ENCODE results near the gene SYNPO2L.
"Not testable (repeated sequence)": the region's sequence is repeated elsewhere in the genome, so short reads cannot be mapped to it uniquely, and the experiment has no call there.

Gene SYNPO2L, protein sequence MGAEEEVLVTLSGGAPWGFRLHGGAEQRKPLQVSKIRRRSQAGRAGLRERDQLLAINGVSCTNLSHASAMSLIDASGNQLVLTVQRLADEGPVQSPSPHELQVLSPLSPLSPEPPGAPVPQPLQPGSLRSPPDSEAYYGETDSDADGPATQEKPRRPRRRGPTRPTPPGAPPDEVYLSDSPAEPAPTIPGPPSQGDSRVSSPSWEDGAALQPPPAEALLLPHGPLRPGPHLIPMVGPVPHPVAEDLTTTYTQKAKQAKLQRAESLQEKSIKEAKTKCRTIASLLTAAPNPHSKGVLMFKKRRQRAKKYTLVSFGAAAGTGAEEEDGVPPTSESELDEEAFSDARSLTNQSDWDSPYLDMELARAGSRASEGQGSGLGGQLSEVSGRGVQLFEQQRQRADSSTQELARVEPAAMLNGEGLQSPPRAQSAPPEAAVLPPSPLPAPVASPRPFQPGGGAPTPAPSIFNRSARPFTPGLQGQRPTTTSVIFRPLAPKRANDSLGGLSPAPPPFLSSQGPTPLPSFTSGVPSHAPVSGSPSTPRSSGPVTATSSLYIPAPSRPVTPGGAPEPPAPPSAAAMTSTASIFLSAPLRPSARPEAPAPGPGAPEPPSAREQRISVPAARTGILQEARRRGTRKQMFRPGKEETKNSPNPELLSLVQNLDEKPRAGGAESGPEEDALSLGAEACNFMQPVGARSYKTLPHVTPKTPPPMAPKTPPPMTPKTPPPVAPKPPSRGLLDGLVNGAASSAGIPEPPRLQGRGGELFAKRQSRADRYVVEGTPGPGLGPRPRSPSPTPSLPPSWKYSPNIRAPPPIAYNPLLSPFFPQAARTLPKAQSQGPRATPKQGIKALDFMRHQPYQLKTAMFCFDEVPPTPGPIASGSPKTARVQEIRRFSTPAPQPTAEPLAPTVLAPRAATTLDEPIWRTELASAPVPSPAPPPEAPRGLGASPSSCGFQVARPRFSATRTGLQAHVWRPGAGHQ

DNA sequence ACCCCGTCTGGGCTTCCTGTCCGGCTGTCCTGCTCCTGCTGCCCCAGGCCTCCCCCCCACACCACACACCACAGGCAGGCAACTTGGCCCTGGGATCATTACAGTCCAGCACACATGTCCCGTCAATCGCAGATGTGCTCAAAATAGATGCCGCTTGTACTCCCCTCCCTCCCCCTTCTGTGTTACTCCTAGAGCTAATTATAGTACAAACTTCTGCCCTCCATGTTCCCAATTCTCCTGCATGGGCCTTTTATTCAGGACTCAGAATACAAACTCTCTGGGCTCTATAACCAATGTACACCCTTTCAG is at the start of gene SYNPO2L:
SYNPO2L (minus strand) TSS at position 40 of the 309 bp plus-strand sequence. CDS start 107 bp downstream, outside the sequence.
- DNase-seq, result no peak

DNA sequence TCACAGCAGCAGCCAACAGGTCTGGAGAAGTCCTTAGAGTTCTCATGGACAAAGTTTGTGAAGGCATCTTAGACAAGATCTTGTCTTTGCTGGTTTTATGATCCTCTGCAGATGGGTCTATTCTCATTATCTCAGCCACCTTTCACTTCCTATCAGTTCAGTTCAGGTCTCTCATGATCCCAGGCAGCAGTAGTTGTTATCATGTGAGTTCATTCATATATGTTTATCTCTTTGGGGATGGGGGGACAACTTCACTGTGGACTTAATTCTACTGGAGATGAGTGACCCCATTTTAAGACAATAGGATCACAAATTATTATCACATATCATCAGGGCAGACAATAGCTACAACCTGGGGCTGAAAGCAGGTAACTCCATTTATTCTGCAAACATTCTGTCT is 48.1 kb upstream of the SYNPO2L start:
- not testable (repeated sequence) for DNase-seq

- not testable (repeated sequence) for DNase-seq
Observed at GRCh38 chr10:73698819-73699218, 43.0 kb upstream of the SYNPO2L start.

DNA sequence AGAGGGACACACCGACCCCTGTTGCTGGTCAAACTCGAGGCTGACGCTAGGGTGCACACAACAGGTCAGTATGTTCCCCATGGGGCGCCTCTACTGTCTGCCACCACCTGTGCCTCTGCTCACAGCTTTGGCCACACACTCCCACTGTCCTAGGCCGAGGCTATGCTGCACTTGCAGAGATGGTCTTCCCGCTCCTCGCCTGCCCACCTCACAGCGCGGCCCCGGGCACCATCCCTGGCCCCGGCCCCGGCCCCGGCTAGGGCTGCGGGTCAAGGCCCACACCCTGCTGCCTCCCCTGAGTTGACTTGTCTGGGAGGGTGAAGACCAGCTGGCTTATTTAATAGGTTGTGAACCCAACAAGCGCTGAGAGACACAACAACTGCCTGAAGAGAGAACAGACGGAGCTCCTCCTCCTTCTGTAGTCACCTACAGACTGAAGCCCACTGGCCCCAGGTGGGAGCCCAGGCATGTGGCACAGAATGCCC is 41.9 kb upstream of the SYNPO2L start, which contains the start of gene AGAP5:
AGAP5 (minus strand) TSS at position 435 of the 485 bp plus-strand sequence; CDS start at position 81, 354 bp downstream.
- not testable (repeated sequence) for DNase-seq

DNA sequence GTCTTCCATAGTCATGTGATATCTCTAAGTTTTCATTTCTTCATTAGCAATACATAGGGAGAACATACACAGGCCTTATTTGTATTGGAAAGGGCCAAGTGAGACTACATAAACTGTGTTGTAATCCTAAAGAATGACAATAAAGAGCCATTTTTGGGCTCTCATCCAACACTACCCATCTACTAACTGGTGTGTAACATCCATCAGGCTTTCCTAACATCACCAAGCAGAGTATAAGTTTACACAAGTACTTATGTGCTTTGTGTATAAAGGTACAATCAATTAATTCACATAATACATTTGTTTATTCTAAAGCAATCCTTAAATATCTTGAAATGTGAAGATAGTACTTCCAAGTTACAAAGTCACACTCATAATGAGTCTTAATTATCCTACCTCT is 39.5 kb upstream of the SYNPO2L start:
- not testable (repeated sequence) for DNase-seq

- DNase-seq, result not testable (repeated sequence)
Observed at GRCh38 chr10:73690755-73691154, 34.9 kb upstream of the SYNPO2L start.

DNA sequence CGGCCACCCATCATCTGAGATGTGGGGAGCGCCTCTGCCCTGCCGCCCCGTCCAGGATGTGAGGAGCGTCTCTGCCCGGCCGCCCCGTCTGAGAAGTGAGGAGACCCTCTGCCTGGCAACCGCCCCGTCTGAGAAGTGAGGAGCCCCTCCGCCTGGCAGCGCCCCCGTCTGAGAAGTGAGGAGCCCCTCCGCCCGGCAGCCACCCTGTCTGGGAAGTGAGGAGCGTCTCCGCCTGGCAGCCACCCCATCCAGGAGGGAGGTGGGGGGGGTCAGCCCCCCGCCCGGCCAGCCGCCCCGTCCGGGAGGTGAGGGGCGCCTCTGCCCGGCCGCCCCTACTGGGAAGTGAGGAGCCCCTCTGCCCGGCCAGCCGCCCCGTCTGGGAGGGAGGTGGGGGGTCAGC is 33.8 kb upstream of the SYNPO2L start:
- not testable (repeated sequence) for DNase-seq

DNA sequence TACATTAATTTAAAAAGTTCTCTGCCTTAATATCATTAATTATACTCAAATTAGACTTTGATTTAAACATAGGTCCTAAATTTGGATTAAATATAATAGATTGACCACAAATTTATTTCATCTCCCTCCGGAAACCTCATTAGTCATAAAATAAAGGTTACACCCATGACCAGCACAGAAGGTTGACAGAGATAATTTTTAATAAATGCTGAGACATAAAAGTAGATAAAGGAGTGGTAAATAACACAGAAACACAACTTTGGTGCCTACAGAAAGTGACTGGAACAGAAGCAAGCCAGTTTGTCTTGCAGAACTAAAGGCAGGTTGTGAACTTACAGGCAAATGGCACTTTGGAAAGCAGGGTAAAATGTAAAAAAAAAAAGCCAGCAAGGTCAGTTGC is 31.8 kb upstream of the SYNPO2L start:
- not testable (repeated sequence) for DNase-seq

DNA sequence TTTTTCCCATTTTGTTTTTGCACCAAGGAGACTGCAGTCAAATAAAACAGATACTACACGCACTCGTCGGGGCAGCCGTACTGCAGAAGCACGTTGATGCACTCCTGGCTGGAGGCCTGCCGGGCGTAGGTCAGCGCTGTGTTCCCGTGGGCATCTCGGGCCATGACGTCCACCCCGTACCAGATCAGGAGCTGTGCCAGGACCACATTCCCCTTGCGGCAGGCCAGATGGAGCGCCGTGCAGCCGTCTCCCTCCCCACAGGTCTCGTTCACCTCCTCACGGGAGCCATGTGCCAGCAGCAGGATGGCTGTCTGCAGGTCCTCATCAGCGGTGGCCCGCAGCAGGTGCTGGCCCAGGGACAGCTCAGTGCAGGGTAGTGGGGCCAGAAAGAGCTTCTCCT is 18.7 kb upstream of the SYNPO2L start:
- not testable (repeated sequence) for DNase-seq

- not testable (repeated sequence) for DNase-seq
Observed at GRCh38 chr10:73668378-73668777, 12.5 kb upstream of the SYNPO2L start.

DNA sequence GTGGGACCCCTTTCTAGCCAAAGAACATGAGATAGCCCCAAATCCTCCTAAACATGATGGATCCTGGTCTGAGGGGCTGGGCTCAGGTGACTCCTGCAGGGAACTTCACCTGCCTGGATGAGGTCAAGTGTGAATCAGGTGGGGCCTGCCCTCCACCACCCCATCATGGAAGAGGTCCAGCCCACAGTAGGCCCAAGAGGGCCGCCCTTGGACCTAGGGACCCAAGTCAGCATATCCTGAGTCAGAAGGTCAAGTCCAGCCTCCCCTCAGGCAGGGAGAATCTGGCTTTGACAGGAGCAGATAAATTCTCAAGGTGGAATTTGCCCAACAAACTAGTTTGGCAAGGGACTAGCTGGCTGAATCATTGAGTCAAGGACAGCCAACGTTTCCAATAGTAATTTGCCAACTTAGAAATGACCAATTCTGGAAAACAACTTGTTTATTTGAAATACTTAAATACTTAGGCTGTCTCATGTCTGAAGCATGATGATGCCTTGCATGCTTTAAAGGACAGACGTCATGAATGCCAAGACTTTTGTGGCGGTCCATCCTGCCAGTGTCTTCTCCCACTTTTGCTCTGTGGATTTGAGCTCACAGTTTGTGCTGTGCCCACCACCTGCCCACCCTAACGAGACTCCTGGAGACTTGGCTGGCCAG is 10.5 kb upstream of the SYNPO2L start:
- not testable (repeated sequence) for DNase-seq

GRCh38 chr10:73665581-73665980 is 9.8 kb upstream of the SYNPO2L start:
- not testable (repeated sequence) for DNase-seq

GRCh38 chr10:73664156-73665040 is 8.6 kb upstream of the SYNPO2L start:
- not testable (repeated sequence) for DNase-seq

DNA sequence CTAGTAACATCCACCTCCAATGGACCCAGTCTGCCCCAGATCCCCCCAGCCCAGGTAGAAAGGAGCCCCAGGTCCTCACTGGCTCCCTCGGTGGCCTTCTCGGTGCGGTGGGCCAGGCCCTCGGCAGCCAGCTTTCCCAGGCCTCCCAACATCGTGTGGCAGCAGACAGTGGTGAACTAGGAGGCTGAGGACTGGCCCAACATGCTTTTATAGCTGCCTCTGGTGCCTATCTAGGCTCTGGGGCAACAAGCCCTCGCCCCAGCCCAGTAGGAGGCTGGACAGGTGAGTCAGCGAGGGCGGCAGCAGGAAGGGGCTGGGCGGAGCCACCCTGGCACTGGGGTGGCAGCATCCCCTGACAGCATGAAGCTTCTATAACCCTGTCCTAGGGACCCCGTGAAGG is 7.8 kb upstream of the SYNPO2L start:
- DNase-seq, result not testable (repeated sequence)

DNA sequence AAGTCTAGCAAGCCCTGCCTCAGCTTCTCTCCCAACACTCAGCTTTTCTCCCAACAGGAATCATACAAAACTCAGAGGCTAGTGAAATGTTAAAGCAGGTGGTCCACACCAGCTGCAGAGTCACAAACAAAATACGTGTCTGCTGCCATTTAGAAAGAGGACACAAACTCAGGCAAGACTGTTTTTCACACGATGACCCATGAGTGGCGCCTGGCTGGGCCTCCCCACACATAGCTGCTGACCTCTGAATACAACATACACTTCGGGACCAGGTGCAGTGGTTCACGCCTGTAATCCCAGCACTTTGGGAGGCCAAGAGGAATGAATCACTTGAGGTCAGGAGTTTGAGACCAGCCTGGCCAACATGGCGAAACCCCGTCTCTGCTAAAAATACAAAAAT is 6.9 kb upstream of the SYNPO2L start:
- not testable (repeated sequence) for DNase-seq

- no peak for DNase-seq
Observed at GRCh38 chr10:73655257-73655989, 406 bp downstream of the SYNPO2L start.

DNA sequence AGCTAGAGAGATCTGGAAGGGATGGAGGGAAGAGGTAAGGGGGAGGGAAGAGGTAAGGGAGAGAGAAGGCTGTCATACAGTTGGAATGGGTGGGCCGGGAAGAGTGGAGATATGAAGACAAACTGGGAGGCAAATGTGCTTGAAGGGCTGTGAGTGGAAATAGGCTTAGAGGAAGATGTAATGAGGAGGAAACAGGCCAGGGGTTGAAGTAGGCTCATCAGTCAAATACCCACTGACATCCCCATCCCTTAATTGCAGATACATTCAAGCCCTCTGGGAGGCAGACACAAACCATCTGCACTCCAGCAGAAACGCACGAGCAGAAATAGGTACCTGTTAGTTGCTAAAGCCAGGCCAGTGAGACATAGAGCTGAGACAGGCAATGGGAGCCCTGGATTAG is 2.1 kb downstream of the SYNPO2L start:
- no peak for DNase-seq

GRCh38 chr10:73653195-73653594 is 2.6 kb downstream of the SYNPO2L start:
- DNase-seq, result no peak

DNA sequence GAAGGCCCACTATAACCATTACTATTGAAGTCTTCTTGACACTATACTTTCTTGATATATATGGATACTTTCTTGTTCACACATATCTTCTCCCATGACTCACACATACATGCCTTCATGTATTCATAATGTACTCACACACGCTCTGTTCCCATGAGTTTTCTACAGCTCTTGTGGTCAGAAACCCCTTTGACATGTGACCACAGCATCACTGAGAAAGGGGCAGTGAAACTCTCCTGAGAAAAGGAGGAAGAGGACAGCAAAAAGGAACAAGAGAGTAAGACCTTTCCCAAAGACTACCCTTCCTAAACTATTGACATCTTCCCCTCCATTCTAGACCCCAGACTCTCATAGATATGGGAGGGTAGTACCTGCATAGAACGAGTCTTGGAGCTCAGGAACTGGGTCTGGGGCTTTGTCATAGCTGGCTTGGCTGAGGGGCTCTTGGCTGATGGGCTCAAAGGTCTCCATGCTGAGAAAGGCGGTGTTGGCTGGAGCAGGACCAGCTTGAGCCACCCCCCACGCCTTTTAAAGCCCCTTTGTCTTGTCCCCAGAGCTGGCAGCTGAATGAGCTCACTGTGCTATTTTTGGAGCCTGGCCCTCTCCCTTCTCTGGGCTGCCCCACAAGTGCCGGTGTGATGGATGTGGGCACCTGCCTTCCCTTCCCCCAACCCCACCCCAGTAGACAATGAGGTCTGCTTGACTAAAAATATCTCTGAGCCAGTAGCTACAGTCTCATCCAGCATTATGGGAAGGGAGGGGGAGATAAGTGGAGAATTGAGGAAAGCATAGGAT is 5.1 kb downstream of the SYNPO2L start:
- DNase-seq, result no peak

GRCh38 chr10:73649876-73650536 is 5.8 kb downstream of the SYNPO2L start:
- DNase-seq, result no peak
